NK-92 (cell line): ENCODE measurements around the gene SH3RF3.

Source experiments
- DNase-seq: peaks from one replicate; lab custom pipeline; 2025; ENCODE audit not compliant: unreplicated experiment; lab: John Stamatoyannopoulos, UW

Gene SH3RF3

GRCh38 chr2:109233643-109234042 is 104.6 kb downstream of the SH3RF3 start:
- DNase-seq: no peak

DNA sequence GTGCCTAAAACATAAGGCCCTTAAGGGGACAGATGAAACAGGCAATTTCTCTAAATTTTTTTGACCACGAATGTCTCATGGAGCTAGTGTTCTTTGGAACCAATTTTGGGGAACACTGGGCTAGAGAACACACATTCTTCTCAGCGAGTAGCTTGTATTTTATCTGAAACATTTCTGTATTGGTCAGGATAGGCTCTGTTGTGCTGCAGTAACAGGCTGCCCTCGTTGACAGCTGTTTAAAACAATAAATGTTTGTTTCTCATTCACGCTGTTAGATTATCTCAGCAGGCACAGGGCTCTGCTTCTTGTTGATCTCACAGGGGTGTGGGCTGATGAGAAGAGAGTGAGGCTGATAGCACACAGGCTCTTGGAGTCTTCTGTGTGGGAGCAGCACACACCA is 105.3 kb downstream of the SH3RF3 start:
- no peak for DNase-seq

DNA sequence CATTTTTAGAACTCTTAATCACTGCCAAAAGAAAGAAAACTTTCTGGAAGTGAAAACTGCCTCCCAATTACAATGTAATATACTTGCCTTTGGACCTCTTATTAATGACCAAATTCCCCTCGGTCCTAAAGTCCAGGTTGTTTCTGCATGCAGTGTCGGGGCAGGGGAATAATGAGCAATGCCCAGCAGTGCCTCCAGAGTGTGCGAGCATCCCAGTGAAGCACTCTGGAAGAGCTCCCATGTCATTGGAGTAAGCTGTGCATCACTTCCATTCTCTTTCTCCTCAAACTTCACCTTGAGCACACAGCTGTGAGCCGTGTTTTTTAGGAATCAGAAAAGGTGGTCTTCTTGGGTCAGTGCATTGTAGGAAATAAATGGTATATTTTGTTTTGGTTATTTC is 107.1 kb downstream of the SH3RF3 start:
- no peak for DNase-seq

DNA sequence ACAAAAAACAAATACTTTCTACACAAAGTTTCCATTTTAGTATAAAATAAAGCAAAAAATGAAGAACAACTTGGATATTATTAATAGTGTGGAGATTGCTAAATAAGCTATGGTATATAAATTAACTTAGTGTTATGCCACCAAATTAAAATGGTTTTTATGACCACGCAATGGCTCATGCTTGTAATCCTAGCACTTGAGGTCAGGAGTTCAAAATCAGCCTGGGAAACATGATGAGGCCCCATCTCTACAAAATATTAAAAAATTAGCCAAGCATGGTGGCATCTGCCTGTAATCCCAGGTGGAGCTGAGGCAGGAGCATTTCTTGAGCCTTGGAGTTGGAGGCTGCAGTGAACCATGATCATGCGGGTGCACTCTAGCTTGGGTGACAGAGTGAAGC is 108.8 kb downstream of the SH3RF3 start:
- no peak for DNase-seq

GRCh38 chr2:109238580-109238979 is 109.6 kb downstream of the SH3RF3 start:
- DNase-seq: no peak

GRCh38 chr2:109239720-109240119 is 110.7 kb downstream of the SH3RF3 start:
- no peak for DNase-seq

- no peak for DNase-seq
These were observed 113.2 kb downstream of the SH3RF3 start for GRCh38 chr2:109242210-109242653.

DNA sequence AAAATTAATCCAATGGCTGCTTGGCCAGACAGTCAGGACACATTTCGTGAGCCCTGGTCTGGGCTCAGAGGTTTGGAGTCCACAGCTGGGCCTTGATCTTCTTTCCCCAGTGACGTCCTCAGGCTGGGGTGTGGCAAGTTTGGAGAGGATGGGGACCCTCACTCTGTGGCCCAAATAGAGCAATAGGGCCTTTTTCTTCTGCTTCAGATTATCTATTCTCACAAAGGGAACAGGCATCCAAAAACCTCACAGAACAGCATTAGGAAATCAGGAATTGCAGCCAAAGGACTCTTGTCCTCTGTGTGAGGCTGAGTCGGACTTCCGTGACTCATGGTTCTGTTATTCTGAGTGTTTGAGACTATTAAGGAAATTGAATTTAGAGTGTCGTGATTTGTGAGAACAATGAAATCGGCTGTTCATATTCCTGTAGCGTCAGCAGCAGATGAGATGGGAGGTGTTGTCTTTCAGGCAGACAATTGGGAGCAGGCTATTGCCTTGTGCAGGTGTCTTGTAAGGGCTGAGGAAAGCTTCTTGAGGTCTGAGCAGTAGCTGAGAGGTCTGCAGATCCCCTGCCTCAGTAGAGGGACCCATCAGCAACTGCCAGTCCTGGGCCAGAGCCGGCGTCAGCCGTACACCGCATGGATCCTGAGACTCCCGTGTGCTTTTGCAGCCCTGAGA is 113.8 kb downstream of the SH3RF3 start:
- DNase-seq: no peak

DNA sequence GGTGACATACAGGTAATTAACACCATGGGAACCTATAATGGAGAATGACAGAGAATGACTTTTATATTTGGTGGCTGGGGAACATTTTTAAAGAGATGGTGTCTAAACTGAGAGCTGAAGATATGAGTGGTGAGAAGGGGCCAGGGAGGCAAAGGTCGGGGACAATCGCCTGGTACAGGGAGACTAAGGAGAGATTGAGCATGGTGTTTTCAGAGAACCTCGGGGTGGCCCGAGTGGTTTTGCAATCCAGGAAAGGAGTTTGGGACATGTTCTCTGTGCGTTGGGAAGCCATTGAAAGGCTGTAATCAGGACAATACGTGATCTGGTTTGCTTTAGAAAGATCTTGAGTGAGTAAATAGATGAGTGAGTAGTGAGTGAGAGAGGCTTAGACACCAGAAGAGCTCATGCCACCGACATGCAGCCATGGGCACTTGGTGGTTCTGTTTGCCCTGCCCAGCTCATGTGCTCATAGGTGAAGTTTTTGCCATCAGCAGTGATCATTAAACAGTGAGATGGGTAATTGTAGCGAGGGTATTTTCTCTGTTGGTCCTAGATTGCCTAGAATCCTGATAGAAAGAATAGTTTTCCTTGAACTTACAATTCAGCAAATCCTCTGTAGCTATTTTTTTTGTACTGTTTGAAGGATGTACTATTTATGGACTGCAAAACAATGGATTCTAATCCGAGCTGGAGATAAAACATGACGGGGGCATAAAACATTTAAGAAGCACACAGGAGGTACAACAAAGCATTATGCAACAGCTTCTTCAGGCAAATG is 114.7 kb downstream of the SH3RF3 start:
- DNase-seq: no peak

GRCh38 chr2:109244304-109244582 is 115.2 kb downstream of the SH3RF3 start:
- no peak for DNase-seq

GRCh38 chr2:109244750-109245382 is 115.9 kb downstream of the SH3RF3 start:
- DNase-seq: no peak

- DNase-seq: no peak
These were observed 117.2 kb downstream of the SH3RF3 start for GRCh38 chr2:109246176-109246575.

DNA sequence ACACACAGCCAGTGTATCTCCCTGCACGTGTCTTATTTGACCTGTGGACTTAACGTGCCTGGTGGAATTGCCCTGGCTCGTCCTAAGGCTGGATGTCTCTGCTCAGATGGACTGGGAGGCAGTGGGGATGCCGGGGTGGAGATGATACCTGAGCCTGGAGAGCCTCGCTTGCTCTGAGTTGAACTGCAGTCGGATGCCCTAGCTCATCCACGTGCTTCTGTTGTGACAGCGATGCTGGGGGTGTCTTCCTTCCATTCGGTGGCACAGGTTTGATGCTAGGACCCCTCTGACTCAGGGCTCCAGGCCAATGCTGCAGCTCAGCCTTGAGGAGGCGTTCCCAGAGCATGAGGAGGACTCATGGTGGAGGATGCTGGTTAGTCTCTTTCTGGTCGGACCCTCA is 117.6 kb downstream of the SH3RF3 start:
- DNase-seq: no peak

GRCh38 chr2:109247340-109247739 is 118.3 kb downstream of the SH3RF3 start:
- no peak for DNase-seq

- DNase-seq: no peak
These were observed 118.8 kb downstream of the SH3RF3 start for GRCh38 chr2:109247812-109248211.

DNA sequence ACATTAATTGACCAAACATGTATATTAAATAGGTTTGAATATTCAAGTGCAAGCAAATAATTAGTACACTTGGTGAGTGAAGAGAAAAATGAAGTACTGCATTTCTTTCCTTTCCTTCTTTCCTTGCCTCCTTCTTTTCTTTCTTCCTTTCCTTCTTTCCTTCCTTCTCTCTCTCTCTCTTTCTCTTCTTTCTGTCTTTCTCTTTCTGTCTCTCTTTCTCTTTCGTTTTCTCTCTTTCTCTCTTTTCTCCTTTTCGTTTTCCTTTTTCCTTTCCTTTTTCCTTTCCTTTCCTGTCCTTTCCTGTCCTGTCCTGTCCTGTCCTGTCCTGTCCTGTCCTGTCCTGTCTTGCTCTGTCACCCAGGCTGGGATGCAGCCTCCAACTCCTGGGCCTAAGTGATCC is 119.6 kb downstream of the SH3RF3 start:
- DNase-seq: no peak

DNA sequence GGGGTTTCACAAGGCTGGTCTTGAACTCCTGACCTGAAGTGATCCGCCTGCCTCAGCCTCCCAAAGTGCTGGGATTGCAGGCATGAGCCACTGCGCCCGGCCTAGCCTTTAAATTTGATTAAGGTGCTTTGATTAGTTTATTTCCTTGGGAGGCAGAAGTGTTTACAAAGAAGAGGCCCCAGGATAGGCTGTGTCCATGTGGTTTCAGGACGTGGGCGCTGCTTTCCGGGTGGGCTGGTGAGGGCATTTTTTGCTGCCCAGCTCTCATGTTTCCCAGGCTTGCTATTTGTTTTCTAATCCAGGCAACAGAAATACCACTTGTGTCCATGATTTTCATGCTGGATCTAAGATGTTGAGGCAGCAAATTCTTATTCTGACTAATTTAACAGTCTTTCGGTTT is 124.2 kb downstream of the SH3RF3 start:
- no peak for DNase-seq

GRCh38 chr2:109254174-109254904 is 125.3 kb downstream of the SH3RF3 start:
- DNase-seq: no peak

DNA sequence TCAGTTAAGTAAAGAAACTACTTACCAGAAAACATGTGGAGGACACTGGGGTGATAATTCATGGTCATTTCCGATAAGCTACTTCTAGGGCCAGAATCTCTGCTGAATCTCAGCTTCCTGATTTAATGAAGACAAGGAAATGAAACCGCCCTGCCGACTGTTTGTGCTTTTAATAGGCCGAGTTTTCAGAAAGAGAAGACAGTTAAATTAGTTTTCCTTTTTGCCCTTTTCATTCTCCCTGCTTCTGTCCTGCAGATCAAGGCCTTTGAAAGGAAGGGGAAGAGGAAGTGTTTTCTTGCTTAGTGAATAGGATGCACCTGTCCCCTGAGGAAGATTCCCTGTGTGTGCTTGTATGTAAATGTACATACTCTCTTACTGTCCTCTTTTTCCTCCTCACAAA is 126.6 kb downstream of the SH3RF3 start:
- no peak for DNase-seq

DNA sequence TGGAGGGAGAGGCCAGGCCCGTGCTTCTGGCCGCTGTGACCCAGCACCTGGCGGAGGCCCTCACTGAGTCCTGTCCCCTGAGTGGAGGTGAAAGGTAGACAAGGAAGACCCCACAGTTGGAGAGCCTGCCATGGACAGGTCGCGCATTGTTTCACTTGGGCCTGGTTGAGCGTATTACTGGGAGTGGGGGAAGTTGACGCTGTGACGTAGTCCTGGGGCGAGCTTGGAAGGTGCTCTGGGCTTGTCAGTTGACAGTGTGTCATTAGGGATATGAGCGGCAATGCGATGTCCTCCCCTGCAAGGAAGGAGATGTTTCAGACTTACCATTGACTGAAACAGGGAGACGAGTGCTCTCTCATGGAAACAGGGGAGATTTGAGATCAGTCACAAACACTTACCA is 127.1 kb downstream of the SH3RF3 start:
- no peak for DNase-seq

DNA sequence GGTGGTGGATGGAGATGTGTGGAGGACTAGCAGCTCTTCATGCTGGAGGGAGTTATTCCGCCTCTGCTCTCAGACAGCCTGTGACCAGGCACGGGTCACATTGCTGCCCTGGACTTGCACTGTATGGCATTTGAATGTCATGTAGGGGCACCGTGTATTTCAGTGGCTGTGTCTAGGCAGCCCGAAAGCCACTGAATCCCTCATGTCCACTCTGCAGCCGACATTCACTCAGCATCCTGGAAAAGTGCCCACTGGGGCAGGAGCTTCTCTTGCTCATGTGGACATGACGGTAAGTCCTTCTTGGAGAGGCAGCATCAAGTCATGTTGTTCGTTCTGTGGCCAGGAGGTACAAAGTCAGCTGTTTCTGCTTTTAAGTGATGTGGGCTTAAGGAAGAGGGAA is 127.9 kb downstream of the SH3RF3 start:
- DNase-seq: no peak

- DNase-seq: no peak
These were observed 128.6 kb downstream of the SH3RF3 start for GRCh38 chr2:109257653-109258052.
